ENCODE results near the gene ALK.

Gene ALK

DNA sequence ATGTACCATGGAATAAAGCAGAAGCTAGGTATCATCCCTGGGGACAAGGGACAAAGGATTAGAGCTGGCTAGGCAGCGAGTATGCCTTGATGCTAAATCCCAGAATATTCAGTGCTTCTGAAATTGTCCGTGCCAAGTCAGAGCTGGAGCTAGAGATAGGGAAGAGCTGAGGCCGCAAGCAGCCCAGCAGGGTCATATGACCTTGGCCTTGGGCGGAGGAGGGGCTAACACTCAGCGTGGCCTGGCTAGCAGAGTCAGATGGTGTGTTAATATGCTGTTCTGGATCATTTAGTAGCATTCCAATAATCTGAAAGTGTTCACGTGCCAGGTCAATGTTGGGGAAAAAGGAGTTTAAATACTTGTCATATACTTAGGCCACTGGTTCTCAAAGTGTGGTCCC lies 431.3 kb downstream of the ALK start:
- no peak for DNase-seq
- H3K9me3 ChIP-seq, result no peaks in the 10 kb centered on the region
- H3K4me3 ChIP-seq, result no peak overlapping the region
- TF ChIP-seq, protein P1, sequence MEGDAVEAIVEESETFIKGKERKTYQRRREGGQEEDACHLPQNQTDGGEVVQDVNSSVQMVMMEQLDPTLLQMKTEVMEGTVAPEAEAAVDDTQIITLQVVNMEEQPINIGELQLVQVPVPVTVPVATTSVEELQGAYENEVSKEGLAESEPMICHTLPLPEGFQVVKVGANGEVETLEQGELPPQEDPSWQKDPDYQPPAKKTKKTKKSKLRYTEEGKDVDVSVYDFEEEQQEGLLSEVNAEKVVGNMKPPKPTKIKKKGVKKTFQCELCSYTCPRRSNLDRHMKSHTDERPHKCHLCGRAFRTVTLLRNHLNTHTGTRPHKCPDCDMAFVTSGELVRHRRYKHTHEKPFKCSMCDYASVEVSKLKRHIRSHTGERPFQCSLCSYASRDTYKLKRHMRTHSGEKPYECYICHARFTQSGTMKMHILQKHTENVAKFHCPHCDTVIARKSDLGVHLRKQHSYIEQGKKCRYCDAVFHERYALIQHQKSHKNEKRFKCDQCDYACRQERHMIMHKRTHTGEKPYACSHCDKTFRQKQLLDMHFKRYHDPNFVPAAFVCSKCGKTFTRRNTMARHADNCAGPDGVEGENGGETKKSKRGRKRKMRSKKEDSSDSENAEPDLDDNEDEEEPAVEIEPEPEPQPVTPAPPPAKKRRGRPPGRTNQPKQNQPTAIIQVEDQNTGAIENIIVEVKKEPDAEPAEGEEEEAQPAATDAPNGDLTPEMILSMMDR (IDR thresholded peaks at IDR 0.05), result no peak
- intact Hi-C loops (cut with DNase I; ENCODE audit: low total_unique reads), result no loop called here
- no peaks in the 10 kb centered on the region for H3K36me3 ChIP-seq
- H3K4me1 ChIP-seq, result no peaks in the 10 kb centered on the region
- H3K27ac ChIP-seq, result no peak overlapping the region
- H3K27me3 ChIP-seq, result no peaks in the 10 kb centered on the region

DNA sequence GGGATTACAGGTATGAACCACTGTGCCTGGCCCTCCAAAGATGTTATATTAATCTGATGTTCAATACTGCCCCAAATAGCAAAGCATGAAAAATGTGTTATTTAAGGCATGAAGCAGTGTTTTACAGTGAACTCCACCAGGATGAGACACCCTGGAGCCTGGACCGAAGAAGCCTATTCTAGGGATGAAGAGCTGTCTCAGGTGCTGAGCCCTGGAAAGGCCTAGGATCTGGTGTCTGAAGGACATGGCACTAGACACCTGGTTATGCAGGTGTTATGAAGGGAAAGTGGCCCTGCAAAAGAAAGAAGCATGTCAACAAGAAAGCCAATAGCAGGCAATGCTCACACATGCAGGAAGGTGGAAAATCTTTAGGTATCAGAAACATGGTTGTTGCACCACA lies 431.8 kb downstream of the ALK start:
- Histone ChIP-seq H3K36me3 (no peaks in the 10 kb centered on the region), H3K27me3 (no peaks in the 10 kb centered on the region), H3K4me3 (no peak overlapping the region), H3K27ac (no peak overlapping the region), H3K4me1 (no peaks in the 10 kb centered on the region), H3K9me3 (no peaks in the 10 kb centered on the region)
- TF ChIP-seq, protein P1 (IDR thresholded peaks at IDR 0.05), result no peak
- no peak for DNase-seq
- intact Hi-C loops (cut with DNase I; ENCODE audit: low total_unique reads), result no loop called here

DNA sequence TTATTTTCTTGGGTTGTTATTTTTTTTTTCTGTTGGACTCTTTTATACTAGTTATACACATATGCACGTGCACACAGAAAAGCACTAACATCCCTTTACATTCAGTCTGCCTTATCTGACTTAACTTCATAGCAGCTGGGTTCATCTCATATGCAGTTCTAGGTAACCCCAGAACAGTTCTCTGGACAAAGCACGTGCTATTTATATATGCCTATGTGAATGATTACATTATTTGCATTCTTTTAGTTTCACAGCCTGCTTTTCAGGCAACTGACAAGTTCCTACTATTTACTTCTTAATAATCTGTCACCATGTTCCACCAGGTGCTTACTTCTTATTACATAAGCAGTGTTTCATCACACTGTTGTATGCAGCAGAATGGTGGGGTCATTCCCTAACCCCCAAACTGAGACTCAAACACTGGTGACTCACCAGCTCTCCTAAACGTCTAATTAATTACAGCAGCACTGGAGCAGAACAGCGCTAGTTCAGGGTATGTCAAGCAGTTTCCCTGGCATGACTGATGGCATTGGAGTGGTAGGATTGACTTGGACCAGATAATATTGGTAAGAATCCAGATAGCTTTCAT lies 433.3 kb downstream of the ALK start:
- intact Hi-C loops (cut with DNase I; ENCODE audit: low total_unique reads), result no loop called here
- Histone ChIP-seq H3K4me1 (no peaks in the 10 kb centered on the region), H3K36me3 (no peaks in the 10 kb centered on the region), H3K4me3 (no peak overlapping the region), H3K9me3 (no peaks in the 10 kb centered on the region), H3K27me3 (no peaks in the 10 kb centered on the region), H3K27ac (no peak overlapping the region)
- TF ChIP-seq, protein P1 (IDR thresholded peaks at IDR 0.05), result no peak
- no peak for DNase-seq

DNA sequence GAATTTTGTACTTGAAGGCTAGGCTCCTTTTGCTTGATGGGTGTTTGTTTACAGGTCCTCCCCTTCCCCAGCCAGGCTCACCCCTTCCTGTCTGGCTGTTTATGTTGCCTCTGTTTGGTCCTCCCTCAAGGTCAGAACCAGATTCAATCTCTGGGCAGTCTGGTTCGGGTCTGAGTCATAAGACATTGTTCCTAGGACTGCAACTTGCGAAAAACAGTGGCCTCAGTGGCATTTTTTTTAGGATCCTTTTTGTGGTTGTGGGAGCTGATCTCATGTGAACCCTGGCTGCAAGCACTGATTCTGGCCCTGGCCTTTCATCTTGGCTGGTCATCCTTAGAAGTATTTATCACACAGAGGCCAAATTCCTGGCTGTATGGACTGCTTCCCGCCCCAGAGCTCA lies 435.8 kb downstream of the ALK start:
- intact Hi-C loops (cut with DNase I; ENCODE audit: low total_unique reads), result no loop called here
- H3K9me3 ChIP-seq, result no peaks in the 10 kb centered on the region
- no peaks in the 10 kb centered on the region for H3K27me3 ChIP-seq
- no peak overlapping the region for H3K4me3 ChIP-seq
- H3K4me1 ChIP-seq, result no peaks in the 10 kb centered on the region
- H3K36me3 ChIP-seq, result no peaks in the 10 kb centered on the region
- H3K27ac ChIP-seq, result no peak overlapping the region
- TF ChIP-seq, protein P1 (IDR thresholded peaks at IDR 0.05), result no peak
- DNase-seq, result no peak

DNA sequence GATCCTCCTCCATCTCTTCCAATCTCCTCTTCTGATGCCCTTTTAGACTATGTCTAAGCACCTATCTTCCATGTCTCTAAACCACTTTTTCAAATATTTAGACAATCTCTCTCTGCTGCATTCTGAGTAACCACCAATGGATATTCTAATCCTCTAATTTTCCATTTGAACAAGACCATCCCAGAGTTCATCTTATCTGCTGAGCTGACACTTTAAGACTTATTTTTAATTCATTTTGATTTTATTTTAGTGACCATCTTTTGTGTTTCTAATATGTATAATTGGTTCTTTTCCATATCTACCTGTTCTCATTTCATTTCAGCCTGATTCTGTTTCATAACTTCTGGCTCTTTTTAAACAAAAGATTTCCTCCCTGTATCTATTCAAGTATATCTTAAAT lies 436.3 kb downstream of the ALK start:
- H3K4me1 ChIP-seq, result no peaks in the 10 kb centered on the region
- no peak for DNase-seq
- H3K36me3 ChIP-seq, result no peaks in the 10 kb centered on the region
- TF ChIP-seq, protein P1 (IDR thresholded peaks at IDR 0.05), result no peak
- H3K9me3 ChIP-seq, result no peaks in the 10 kb centered on the region
- no peak overlapping the region for H3K4me3 ChIP-seq
- no peak overlapping the region for H3K27ac ChIP-seq
- H3K27me3 ChIP-seq, result no peaks in the 10 kb centered on the region
- intact Hi-C loops (cut with DNase I; ENCODE audit: low total_unique reads), result no loop called here

DNA sequence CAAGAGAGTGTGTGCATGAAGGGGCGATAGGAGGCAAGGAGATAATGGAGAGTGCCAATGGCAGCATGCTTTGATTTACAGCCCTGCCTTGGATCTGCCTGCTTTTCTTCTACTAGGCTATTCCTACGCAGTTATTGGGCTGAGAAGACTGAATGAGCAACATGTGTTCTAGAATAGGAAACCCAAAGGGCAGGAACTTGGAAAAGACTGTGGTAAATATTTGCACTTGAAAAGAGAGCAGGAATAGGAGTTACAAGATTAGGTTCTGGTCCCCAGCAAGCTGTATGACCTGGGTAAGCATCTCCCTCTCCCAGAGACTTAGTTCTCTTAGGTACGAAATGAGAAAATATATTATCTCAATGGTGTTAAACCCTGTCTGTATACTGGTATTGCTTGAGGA lies 438.5 kb downstream of the ALK start:
- no peak for DNase-seq
- intact Hi-C loops (cut with DNase I; ENCODE audit: low total_unique reads), result no loop called here
- Histone ChIP-seq H3K27ac (no peak overlapping the region), H3K4me1 (no peaks in the 10 kb centered on the region), H3K27me3 (no peaks in the 10 kb centered on the region), H3K9me3 (no peaks in the 10 kb centered on the region), H3K4me3 (no peak overlapping the region), H3K36me3 (no peaks in the 10 kb centered on the region)
- TF ChIP-seq, protein P1 (IDR thresholded peaks at IDR 0.05), result no peak

All from tibial artery (tissue), 4 donors.